Panc1 (cell line): ENCODE results near the gene ALG2. TPM values are rescaled to one million over a fixed set of nuclear protein-coding genes. Genes with fewer than 3 reads are reported as not detected.

ENCODE experiments used
- ATAC-seq: fragments of 200-7000 bp; cut with Tn5 transposase; 2 replicates; pipeline ENCODE4 v1.9.1; 2020; ENCODE audit warnings: mild to moderate bottlenecking, moderate library complexity
- BruUV-seq: library from RNA; stranded (reverse); fragments of 400-500 nt; replicated peaks from 2 replicates; lab custom pipeline; 2021; lab: Mats Ljungman, UMichigan
- CTCF ChIA-PET: fragments of 300-600 bp; sonication (Branson Sonifier 250); formaldehyde crosslinking; loops from one replicate; lab custom pipeline; 2022; ENCODE audit warnings: antibody characterized with exemption; lab: Charles Lee
- POLR2A ChIA-PET: fragments of 300-600 bp; sonication (Branson Sonifier 250); formaldehyde crosslinking; loops from one replicate; lab custom pipeline; 2022; ENCODE audit warnings: antibody characterized with exemption; lab: Charles Lee
- DNase-seq: peaks from one replicate; pipeline ENCODE4 v3.0.0-alpha.2; 2010; ENCODE audit warnings: low read depth, low spot score
- H3K27ac ChIP-seq: 2 replicates; pipeline ENCODE4 v1.5.1; 2011; ENCODE audit warnings: mild to moderate bottlenecking, low read length, inconsistent platforms
- H3K27me3 ChIP-seq: fragments of 200-500 bp; sonication (Bioruptor generic); 2 replicates; pipeline ENCODE4 v1.6.0; 2014; ENCODE audit warnings: low read length, inconsistent platforms; ENCODE audit not compliant: control insufficient read depth, insufficient read depth
- H3K36me3 ChIP-seq: fragments of 200-500 bp; sonication (Bioruptor generic); 2 replicates; pipeline ENCODE4 v1.5.1; 2014; ENCODE audit warnings: inconsistent platforms, mild to moderate bottlenecking, low read length, moderate library complexity; ENCODE audit not compliant: control insufficient read depth, insufficient read depth
- H3K4me1 ChIP-seq: 2 replicates; pipeline ENCODE4 v1.5.1; 2011; ENCODE audit warnings: inconsistent platforms, mild to moderate bottlenecking, low read length, moderate library complexity; ENCODE audit not compliant: control insufficient read depth, insufficient read depth
- H3K4me3 ChIP-seq, 2 experiments: 2 replicates each; pipeline ENCODE4 v1.5.1; 2011 to 2012; ENCODE audit warnings: low read depth in 2 of 2, low read length in 2 of 2, mild to moderate bottlenecking in 2 of 2, inconsistent platforms in 1 of 2, moderate library complexity in 1 of 2
- H3K9me3 ChIP-seq: fragments of 200-500 bp; sonication (Bioruptor generic); 2 replicates; pipeline ENCODE4 v1.5.1; 2014; ENCODE audit warnings: low read depth, mild to moderate bottlenecking, inconsistent platforms, low read length, moderate library complexity; ENCODE audit not compliant: control insufficient read depth, insufficient read depth
- CTCF ChIP-seq: fragments of 450-650 bp; IDR thresholded peaks from 2 replicates; pipeline ENCODE4 v1.5.1; 2017; ENCODE audit warnings: mild to moderate bottlenecking
- POLR2AphosphoS5 ChIP-seq: IDR thresholded peaks from 2 replicates; pipeline ENCODE4 v1.6.1; 2012; ENCODE audit warnings: mild to moderate bottlenecking, low read depth, low read length, moderate library complexity
- REST ChIP-seq, 2 experiments: IDR thresholded peaks; 2 replicates each; pipeline ENCODE4 v1.6.1; 2011 to 2012; ENCODE audit warnings: low read depth in 2 of 2, control low read depth in 1 of 2, low read length in 1 of 2, mild to moderate bottlenecking in 1 of 2, moderate library complexity in 1 of 2; ENCODE audit not compliant: insufficient read depth in 1 of 2
- SIN3A ChIP-seq: IDR thresholded peaks from 2 replicates; pipeline ENCODE4 v1.6.1; 2012; ENCODE audit warnings: low read depth, mild to moderate bottlenecking, low read length, moderate library complexity, borderline replicate concordance; ENCODE audit not compliant: insufficient read depth
- TCF7L2 ChIP-seq: IDR thresholded peaks from 2 replicates; pipeline ENCODE4 v1.6.1; 2011; ENCODE audit warnings: mild to moderate bottlenecking, low read depth, low read length, inconsistent platforms
- in situ Hi-C: cut with HindIII; loops from 2 replicates; pipeline ENCODE4 v1.10.0; 2016; ENCODE audit warnings: low sequenced_read_pairs, low pct_unique_long_range_greater_than_20kb
- intact Hi-C: fragments of 100-400 bp; cut with micrococcal nuclease; formaldehyde crosslinking; loops from one replicate; pipeline ENCODE4 v1.10.0; 2022; ENCODE audit not compliant: unreplicated experiment
- total RNA-seq: library from RNA; stranded (reverse); gene quantifications from one replicate; pipeline ENCODE4 v1.2.1, GENCODE V29; 2021; ENCODE audit not compliant: unreplicated experiment

The ALG2 gene
- total RNA-seq, 1 experiment from 2014 or later = 20.8 TPM

GRCh38 chr9:99251157-99251556 lies 29.4 kb upstream of the ALG2 start:
- intact Hi-C loops (no loop called here), in situ Hi-C loops (no loop called here)
- no peak overlapping the region for H3K27ac ChIP-seq
- CTCF ChIA-PET = no interaction called here
- POLR2A ChIA-PET = no interaction called here
- H3K36me3 ChIP-seq = no peaks in the 10 kb centered on the region
- no peak for DNase-seq
- TF ChIP-seq CTCF = no peak
- TF ChIP-seq POLR2AphosphoS5 = no peak
- TF ChIP-seq REST (IDR thresholded peaks at IDR 0.05; ENCODE audit: insufficient read depth in 1 of 2, low read depth in 2 of 2, low read length in 1 of 2) = no peak
- no peak for TF ChIP-seq SIN3A
- TF ChIP-seq TCF7L2 = no peak
- H3K4me1 ChIP-seq = no peaks in the 10 kb centered on the region
- no peaks in the 10 kb centered on the region for H3K9me3 ChIP-seq
- no TSS peak for BruUV-seq
- H3K27me3 ChIP-seq = no peaks in the 10 kb centered on the region
- no peak for ATAC-seq
- H3K4me3 ChIP-seq = no peak overlapping the region

- no peak overlapping the region for H3K27ac ChIP-seq
- TF ChIP-seq TCF7L2 (no peak), SIN3A (no peak), POLR2AphosphoS5 (no peak), REST (IDR thresholded peaks at IDR 0.05; ENCODE audit: insufficient read depth in 1 of 2, low read depth in 2 of 2, low read length in 1 of 2) (no peak)
- ATAC-seq (no peak), DNase-seq (no peak)
- ChIA-PET POLR2A (no interaction called here), CTCF (no interaction called here)
- no TSS peak for BruUV-seq
- no peaks in the 10 kb centered on the region for H3K36me3 ChIP-seq
- no peaks in the 10 kb centered on the region for H3K27me3 ChIP-seq
- in situ Hi-C loops (no loop called here), intact Hi-C loops (no loop called here)
- H3K9me3 ChIP-seq = no peaks in the 10 kb centered on the region
- no peak overlapping the region for H3K4me3 ChIP-seq
- H3K4me1 ChIP-seq = no peaks in the 10 kb centered on the region
These were observed 27.9 kb upstream of the ALG2 start for GRCh38 chr9:99249619-99250018.
